Loucy (cell line): ENCODE data around the gene LRRC56.

Experiments used
- H2AFZ ChIP-seq: fragments of 200-600 bp; sonication (generic); 2 replicates; pipeline ENCODE4 v1.6.0; 2016; ENCODE audit warnings: antibody characterized with exemption, mild to moderate bottlenecking, low read length, moderate library complexity
- H3F3A ChIP-seq: fragments of 200-600 bp; 2 replicates; pipeline ENCODE4 v1.6.0; 2016; ENCODE audit warnings: antibody characterized with exemption, low read depth, mild to moderate bottlenecking
- H3K27me3 ChIP-seq: fragments of 200-600 bp; sonication (generic); 2 replicates; pipeline ENCODE4 v1.6.1; 2014; ENCODE audit warnings: low read length, mild to moderate bottlenecking; ENCODE audit not compliant: insufficient read depth, poor library complexity, severe bottlenecking
- H3K36me3 ChIP-seq: fragments of 200-600 bp; sonication (generic); 2 replicates; pipeline ENCODE4 v1.6.1; 2016; ENCODE audit warnings: low read length; ENCODE audit not compliant: insufficient read depth
- H3K4me1 ChIP-seq: fragments of 200-600 bp; sonication (generic); 2 replicates; pipeline ENCODE4 v1.5.1; 2014; ENCODE audit warnings: low read length, mild to moderate bottlenecking; ENCODE audit not compliant: insufficient read depth, poor library complexity, severe bottlenecking
- H3K4me2 ChIP-seq: fragments of 200-600 bp; sonication (generic); 2 replicates; pipeline ENCODE4 v1.6.0; 2014; ENCODE audit warnings: antibody characterized with exemption, low read length, low read depth, mild to moderate bottlenecking; ENCODE audit not compliant: poor library complexity, severe bottlenecking
- H3K4me3 ChIP-seq: fragments of 200-600 bp; sonication (generic); 2 replicates; pipeline ENCODE4 v1.5.1; 2014; ENCODE audit warnings: low read length, mild to moderate bottlenecking, mixed read lengths; ENCODE audit not compliant: poor library complexity, severe bottlenecking
- H3K79me2 ChIP-seq: fragments of 200-600 bp; sonication (generic); 2 replicates; pipeline ENCODE4 v1.6.1; 2014; ENCODE audit warnings: low read length; ENCODE audit not compliant: insufficient read depth
- H3K9ac ChIP-seq: fragments of 200-600 bp; sonication (generic); 2 replicates; pipeline ENCODE4 v1.6.0; 2014; ENCODE audit warnings: mild to moderate bottlenecking, low read depth, low read length, moderate library complexity; ENCODE audit not compliant: poor library complexity, severe bottlenecking
- H3K9me2 ChIP-seq: fragments of 200-600 bp; sonication (generic); replicated peaks from 2 replicates; pipeline ENCODE4 v1.6.1; 2016; ENCODE audit warnings: low read depth, low read length, mixed read lengths
- H3K9me3 ChIP-seq: fragments of 200-600 bp; sonication (generic); 2 replicates; pipeline ENCODE4 v1.6.1; 2014; ENCODE audit warnings: mild to moderate bottlenecking, antibody characterized with exemption, low read length, low read depth; ENCODE audit not compliant: insufficient read depth
- H4K20me1 ChIP-seq: fragments of 200-600 bp; sonication (generic); 2 replicates; pipeline ENCODE4 v1.6.0; 2014; ENCODE audit warnings: antibody characterized with exemption, low read length, mild to moderate bottlenecking; ENCODE audit not compliant: insufficient read depth, poor library complexity, severe bottlenecking
- CTCF ChIP-seq: fragments of 200-600 bp; sonication (generic); conservative IDR thresholded peaks from 2 replicates; pipeline ENCODE4 v1.5.1; 2014; ENCODE audit warnings: mild to moderate bottlenecking, antibody characterized with exemption, low read length
- EZH2phosphoT487 ChIP-seq: fragments of 200-600 bp; IDR thresholded peaks from 2 replicates; pipeline ENCODE4 v1.6.1; 2018; ENCODE audit warnings: antibody characterized with exemption, mild to moderate bottlenecking, moderate library complexity, borderline replicate concordance

LRRC56 gene

GRCh38 chr11:555227-555779 lies 18.0 kb downstream of the LRRC56 start:
- H3K9ac ChIP-seq = no peak overlapping the region
- H3K4me3 ChIP-seq = peak overlapping the region; percentile 65
- H3K4me2 ChIP-seq = peak overlapping the region; percentile 50

GRCh38 chr11:555780-556661 lies 18.7 kb downstream of the LRRC56 start:
- no peaks in the 10 kb centered on the region for H3K79me2 ChIP-seq
- H3K9me3 ChIP-seq = no peaks in the 10 kb centered on the region
- H4K20me1 ChIP-seq = no peaks in the 10 kb centered on the region
- TF ChIP-seq EZH2phosphoT487 = no peak
- TF ChIP-seq CTCF = no peak
- H2AFZ ChIP-seq = no peak overlapping the region
- H3K27me3 ChIP-seq = no peaks in the 10 kb centered on the region
- H3K36me3 ChIP-seq = no peaks in the 10 kb centered on the region
- H3K4me2 ChIP-seq = no peak overlapping the region
- no peaks in the 10 kb centered on the region for H3F3A ChIP-seq
- no peaks in the 10 kb centered on the region for H3K9me2 ChIP-seq
- H3K9ac ChIP-seq = no peak overlapping the region
- H3K4me1 ChIP-seq = peaks cover 12% of the 10 kb centered on the region
- H3K4me3 ChIP-seq = peak overlapping the region; percentile 65

More at GRCh38 chr11:555227-555779, 18.0 kb downstream of the LRRC56 start:
- no peak for TF ChIP-seq CTCF
- no peak for TF ChIP-seq EZH2phosphoT487
- no peaks in the 10 kb centered on the region for H3K36me3 ChIP-seq
- H3K9me3 ChIP-seq = no peaks in the 10 kb centered on the region
- H4K20me1 ChIP-seq = no peaks in the 10 kb centered on the region
- H2AFZ ChIP-seq = peak overlapping the region; percentile 89
- peaks cover 12% of the 10 kb centered on the region for H3K4me1 ChIP-seq
- H3K27me3 ChIP-seq = no peaks in the 10 kb centered on the region
- H3K9me2 ChIP-seq = no peaks in the 10 kb centered on the region
- H3F3A ChIP-seq = no peaks in the 10 kb centered on the region
- no peaks in the 10 kb centered on the region for H3K79me2 ChIP-seq

- Histone ChIP-seq H3K4me2 (no peak overlapping the region), H2AFZ (no peak overlapping the region)
Observed at GRCh38 chr11:556662-557256, 19.4 kb downstream of the LRRC56 start.

More at GRCh38 chr11:556662-557256, 19.4 kb downstream of the LRRC56 start:
- Histone ChIP-seq H3K9ac (no peak overlapping the region), H3K27me3 (no peaks in the 10 kb centered on the region), H3K4me3 (no peak overlapping the region), H3F3A (no peaks in the 10 kb centered on the region), H3K9me3 (no peaks in the 10 kb centered on the region), H3K9me2 (no peaks in the 10 kb centered on the region), H3K36me3 (no peaks in the 10 kb centered on the region), H3K79me2 (peaks cover 6% of the 10 kb centered on the region), H3K4me1 (peaks cover 18% of the 10 kb centered on the region), H4K20me1 (peaks cover 6% of the 10 kb centered on the region)
- TF ChIP-seq EZH2phosphoT487 = no peak
- TF ChIP-seq CTCF = no peak
